ENCODE results near the gene UBL4A.

The UBL4A gene

GRCh38 chrX:154460326-154460725, 26.1 kb downstream of the UBL4A start:
- DNase-seq, result no peak

GRCh38 chrX:154459832-154460231, 26.6 kb downstream of the UBL4A start:
- DNase-seq, result no peak

GRCh38 chrX:154458954-154459778, 27.2 kb downstream of the UBL4A start:
- peak in 1 of 5 donors; percentile 11 for DNase-seq

- DNase-seq, result peak; percentile 34 to 67 (median 47)
Measured at GRCh38 chrX:154458116-154458953, 28.1 kb downstream of the UBL4A start, which contains the start of gene PLXNA3. PLXNA3 (plus strand) TSS chrX:154458281; CDS start chrX:154460184, 1,903 bp downstream.

GRCh38 chrX:154457491-154458115, 28.8 kb downstream of the UBL4A start:
- DNase-seq, result peak; percentile 40 to 66 (median 48)

GRCh38 chrX:154452823-154453222, 33.6 kb downstream of the UBL4A start:
- DNase-seq, result no peak

GRCh38 chrX:154450312-154450711, 36.1 kb downstream of the UBL4A start:
- DNase-seq, result no peak

- DNase-seq, result no peak
Measured at GRCh38 chrX:154449618-154450017, 36.8 kb downstream of the UBL4A start.

- DNase-seq, result no peak
Measured at GRCh38 chrX:154448484-154448883, 37.9 kb downstream of the UBL4A start.

- no peak for DNase-seq
Measured at GRCh38 chrX:154446430-154446829, 40.0 kb downstream of the UBL4A start.

GRCh38 chrX:154445776-154446175, 40.6 kb downstream of the UBL4A start:
- no peak for DNase-seq

- no peak for DNase-seq
Measured at GRCh38 chrX:154444755-154445246, 41.6 kb downstream of the UBL4A start.

GRCh38 chrX:154443992-154444754, 42.2 kb downstream of the UBL4A start, which contains the start of gene FAM50A:
FAM50A (plus strand) TSS chrX:154444141; CDS start chrX:154444236, 95 bp downstream.
- DNase-seq, result peak; percentile 54 to 73 (median 61)

GRCh38 chrX:154443479-154443910, 42.9 kb downstream of the UBL4A start:
- DNase-seq, result no peak

GRCh38 chrX:154441984-154442707, 44.3 kb downstream of the UBL4A start:
- no peak for DNase-seq

GRCh38 chrX:154441564-154441963, 44.9 kb downstream of the UBL4A start:
- no peak for DNase-seq

GRCh38 chrX:154440623-154441357, 45.6 kb downstream of the UBL4A start:
- no peak for DNase-seq

- no peak for DNase-seq
Measured at GRCh38 chrX:154439841-154440240, 46.6 kb downstream of the UBL4A start.

- DNase-seq, result no peak
Measured at GRCh38 chrX:154437971-154438893, 48.2 kb downstream of the UBL4A start.

Measured in T-helper 1 cell (primary cell).